GM23338 (cell line): ENCODE data around the gene NELFB. TPM values are rescaled to one million over a fixed set of nuclear protein-coding genes. Genes with fewer than 3 reads are reported as not detected.

Experiments
- ATAC-seq: fragments of 200-7000 bp; cut with Tn5 transposase; 3 replicates; pipeline ENCODE4 v1.9.1; 2020
- DNase-seq: peaks from one replicate; pipeline ENCODE4 v3.0.0-alpha.2; 2015; ENCODE audit warnings: low spot score
- H2AFZ ChIP-seq: fragments of 200-600 bp; sonication (generic); 2 replicates; pipeline ENCODE4 v1.8.0; 2016; ENCODE audit warnings: antibody characterized with exemption, mild to moderate bottlenecking, moderate library complexity
- H3F3A ChIP-seq: fragments of 200-600 bp; sonication (generic); replicated peaks from 2 replicates; pipeline ENCODE4 v1.8.0; 2017; ENCODE audit warnings: antibody characterized with exemption, mixed run types, low read depth
- H3K27ac ChIP-seq: fragments of 200-600 bp; sonication (generic); 2 replicates; pipeline ENCODE4 v1.6.1; 2016; ENCODE audit warnings: low read depth
- H3K27me3 ChIP-seq: fragments of 200-600 bp; sonication (generic); 2 replicates; pipeline ENCODE4 v1.8.0; 2016; ENCODE audit warnings: mild to moderate bottlenecking, mixed run types, moderate library complexity; ENCODE audit not compliant: insufficient read depth
- H3K36me3 ChIP-seq: fragments of 200-600 bp; sonication (generic); 2 replicates; pipeline ENCODE4 v1.8.0; 2016; ENCODE audit warnings: mild to moderate bottlenecking; ENCODE audit not compliant: insufficient read depth
- H3K4me1 ChIP-seq: fragments of 200-600 bp; sonication (generic); 2 replicates; pipeline ENCODE4 v1.8.0; 2016; ENCODE audit warnings: mild to moderate bottlenecking, moderate library complexity; ENCODE audit not compliant: insufficient read depth
- H3K4me2 ChIP-seq: fragments of 200-600 bp; sonication (generic); 2 replicates; pipeline ENCODE4 v1.7.1; 2017; ENCODE audit warnings: mixed run types
- H3K4me3 ChIP-seq: fragments of 200-600 bp; sonication (generic); 2 replicates; pipeline ENCODE4 v1.6.1; 2016; ENCODE audit warnings: mixed run types
- H3K79me2 ChIP-seq: fragments of 200-600 bp; sonication (generic); replicated peaks from 2 replicates; pipeline ENCODE4 v1.8.0; 2017; ENCODE audit warnings: mild to moderate bottlenecking; ENCODE audit not compliant: insufficient read depth
- H3K9me2 ChIP-seq: fragments of 200-600 bp; sonication (generic); 2 replicates; pipeline ENCODE4 v1.8.0; 2017; ENCODE audit not compliant: insufficient read depth
- H4K20me1 ChIP-seq: fragments of 200-600 bp; sonication (generic); replicated peaks from 2 replicates; pipeline ENCODE4 v1.8.0; 2017; ENCODE audit warnings: mild to moderate bottlenecking; ENCODE audit not compliant: insufficient read depth
- H3K27ac Mint-ChIP-seq: 2 replicates; pipeline ENCODE4 v1.8.0; 2020; ENCODE audit warnings: inconsistent platforms, mild to moderate bottlenecking, moderate library complexity, mixed read lengths
- H3K27me3 Mint-ChIP-seq: 3 replicates; pipeline ENCODE4 v1.8.0; 2022; ENCODE audit warnings: low read depth, mild to moderate bottlenecking, moderate library complexity, mixed read lengths, inconsistent platforms; ENCODE audit not compliant: insufficient read depth, poor library complexity
- H3K36me3 Mint-ChIP-seq: 3 replicates; pipeline ENCODE4 v1.8.0; 2021; ENCODE audit warnings: low read depth, mild to moderate bottlenecking, inconsistent platforms, moderate library complexity, mixed read lengths
- H3K4me1 Mint-ChIP-seq: 3 replicates; pipeline ENCODE4 v1.8.0; 2020; ENCODE audit warnings: mild to moderate bottlenecking, inconsistent platforms, mixed read lengths
- H3K4me3 Mint-ChIP-seq: 3 replicates; pipeline ENCODE4 v1.8.0; 2021; ENCODE audit warnings: moderate library complexity, mild to moderate bottlenecking, inconsistent platforms, mixed read lengths
- H3K9me3 Mint-ChIP-seq: 3 replicates; pipeline ENCODE4 v1.8.0; 2020; ENCODE audit warnings: moderate library complexity, mild to moderate bottlenecking, inconsistent platforms, mixed read lengths
- EZH2 ChIP-seq: fragments of 200-600 bp; sonication (generic); IDR thresholded peaks from one replicate; pipeline ENCODE4 v1.8.0; 2017; ENCODE audit warnings: antibody characterized with exemption, mild to moderate bottlenecking, low read depth; ENCODE audit not compliant: unreplicated experiment
- EZH2phosphoT487 ChIP-seq: fragments of 200-600 bp; sonication (generic); IDR thresholded peaks from one replicate; pipeline ENCODE4 v1.8.1; 2018; ENCODE audit warnings: antibody characterized with exemption; ENCODE audit not compliant: unreplicated experiment
- JUNB ChIP-seq: IDR thresholded peaks from one replicate; pipeline ENCODE4 v1.6.1; 2016; ENCODE audit warnings: antibody characterized with exemption; ENCODE audit not compliant: unreplicated experiment
- POLR2AphosphoS5 ChIP-seq: IDR thresholded peaks from 2 replicates; pipeline ENCODE4 v1.6.1; 2016; ENCODE audit warnings: antibody characterized with exemption, low read depth
- REST ChIP-seq: IDR thresholded peaks from one replicate; pipeline ENCODE4 v1.6.1; 2018; ENCODE audit warnings: antibody characterized with exemption; ENCODE audit not compliant: unreplicated experiment
- ZNF462 ChIP-seq: fragments of 250-450 bp; sonication (Bioruptor Pico); IDR thresholded peaks from 2 replicates; pipeline ENCODE4 v1.5.0; 2020; ENCODE audit warnings: mild to moderate bottlenecking, moderate library complexity
- polyA plus RNA-seq: library from polyadenylated mRNA; unstranded; fragments of >200 nt; fragmentation: Nextera tagmentation; extraction: Ambion mirVana; gene quantifications from 2 replicates; pipeline ENCODE4 v1.2.1, GENCODE V29; 2016
- total RNA-seq: library from RNA; depleted of rRNA; stranded (reverse); fragments of >200 nt; shearing (Covaris generic); gene quantifications from 2 replicates; pipeline ENCODE4 v1.2.3, GENCODE V29; 2014
- TF ChIP-seq, protein P1 (sequence below), 2 experiments: fragments of 200-600 bp in 1 of 2; sonication (generic) in 1 of 2; conservative IDR thresholded peaks; 2 replicates each; pipeline versions ENCODE4 v1.5.1 to v1.6.1; 2016 to 2017; ENCODE audit warnings: antibody characterized with exemption in 2 of 2, low read depth in 2 of 2, mild to moderate bottlenecking in 2 of 2, moderate library complexity in 1 of 2

NELFB gene
- total and polyA plus RNA-seq, 2 experiments from 2014 or later = 30.0 to 97.3 TPM

DNA sequence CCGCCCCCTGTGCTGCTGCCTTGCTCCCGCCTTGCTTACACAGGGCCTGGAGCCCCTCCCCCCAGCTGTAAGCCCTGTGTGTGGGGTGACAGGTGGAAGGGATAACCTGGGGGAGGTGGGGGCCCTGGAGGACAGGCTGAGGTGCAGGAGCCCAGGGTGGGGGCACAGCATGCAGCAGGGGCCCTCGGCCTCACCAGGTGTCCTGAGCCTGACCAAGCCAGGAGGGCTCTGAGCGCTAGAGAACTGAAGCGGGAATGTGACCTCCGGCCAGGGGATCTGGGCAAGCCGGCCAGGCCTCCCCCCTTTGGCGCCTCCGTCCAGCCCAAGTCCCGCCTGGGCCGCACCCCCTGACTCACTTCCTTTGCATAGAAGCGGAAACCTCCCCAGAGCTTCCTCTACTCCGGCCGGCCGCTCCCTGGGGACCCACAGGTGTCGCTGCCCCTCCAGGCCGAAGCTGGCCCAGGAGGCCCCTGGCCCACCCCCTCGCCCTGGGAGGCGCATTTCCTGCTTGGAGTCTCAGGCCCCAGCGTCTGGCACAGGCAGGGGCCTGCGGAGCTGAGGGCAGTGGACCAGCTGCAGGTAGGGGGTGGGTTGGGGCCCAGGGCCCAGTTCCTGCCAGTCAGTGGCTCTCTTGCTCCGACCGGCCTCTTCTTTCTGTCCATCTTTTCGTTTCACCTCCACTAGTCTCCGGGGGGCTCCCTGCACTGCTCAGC, 22.4 kb downstream of the NELFB start, which contains the start of gene TOR4A:
TOR4A (plus strand) TSS at position 398 of the 713 bp plus-strand sequence. CDS start 964 bp downstream, outside the sequence.
- ATAC-seq (peak; percentile 32), DNase-seq (peak; percentile 92)
- peak within 1 kb of the TSS; percentile 47; the same call in 1 of the 2 replicates for H2AFZ ChIP-seq
- Mint-ChIP-seq H3K36me3 (peaks cover 7% of the 10 kb centered on the region), H3K4me1 (peaks cover 36% of the 10 kb centered on the region), H3K4me3 (peak within 1 kb of the TSS; percentile 68), H3K9me3 (no peaks in the 10 kb centered on the region; the same call in 2 of the 3 replicates), H3K27me3 (peaks cover 34% of the 10 kb centered on the region), H3K27ac (peak within 1 kb of the TSS; percentile 97)
- peaks cover 12% of the 10 kb centered on the region for H3K4me1 ChIP-seq
- peaks cover 4% of the 10 kb centered on the region; the same call in 1 of the 2 replicates for H4K20me1 ChIP-seq
- no peaks in the 10 kb centered on the region for H3K36me3 ChIP-seq
- peak within 1 kb of the TSS; percentile 94 for H3K27ac ChIP-seq
- peak within 1 kb of the TSS; percentile 64 for H3K4me3 ChIP-seq
- no peaks in the 10 kb centered on the region for H3K79me2 ChIP-seq
- H3F3A ChIP-seq = peaks cover 15% of the 10 kb centered on the region; the same call in 1 of the 2 replicates
- peaks cover 11% of the 10 kb centered on the region for H3K27me3 ChIP-seq
- TF ChIP-seq POLR2AphosphoS5 (peak; percentile 62), JUNB (no peak), EZH2phosphoT487 (no peak)
- TF ChIP-seq, protein P1, sequence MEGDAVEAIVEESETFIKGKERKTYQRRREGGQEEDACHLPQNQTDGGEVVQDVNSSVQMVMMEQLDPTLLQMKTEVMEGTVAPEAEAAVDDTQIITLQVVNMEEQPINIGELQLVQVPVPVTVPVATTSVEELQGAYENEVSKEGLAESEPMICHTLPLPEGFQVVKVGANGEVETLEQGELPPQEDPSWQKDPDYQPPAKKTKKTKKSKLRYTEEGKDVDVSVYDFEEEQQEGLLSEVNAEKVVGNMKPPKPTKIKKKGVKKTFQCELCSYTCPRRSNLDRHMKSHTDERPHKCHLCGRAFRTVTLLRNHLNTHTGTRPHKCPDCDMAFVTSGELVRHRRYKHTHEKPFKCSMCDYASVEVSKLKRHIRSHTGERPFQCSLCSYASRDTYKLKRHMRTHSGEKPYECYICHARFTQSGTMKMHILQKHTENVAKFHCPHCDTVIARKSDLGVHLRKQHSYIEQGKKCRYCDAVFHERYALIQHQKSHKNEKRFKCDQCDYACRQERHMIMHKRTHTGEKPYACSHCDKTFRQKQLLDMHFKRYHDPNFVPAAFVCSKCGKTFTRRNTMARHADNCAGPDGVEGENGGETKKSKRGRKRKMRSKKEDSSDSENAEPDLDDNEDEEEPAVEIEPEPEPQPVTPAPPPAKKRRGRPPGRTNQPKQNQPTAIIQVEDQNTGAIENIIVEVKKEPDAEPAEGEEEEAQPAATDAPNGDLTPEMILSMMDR (conservative IDR thresholded peaks at IDR 0.05; ENCODE audit: low read depth in 2 of 2) = peak in 1 of 2 experiments; percentile 43; a peak in 2 of 4 replicates
- H3K9me2 ChIP-seq = no peaks in the 10 kb centered on the region
- peak within 1 kb of the TSS; percentile 88 for H3K4me2 ChIP-seq

DNA sequence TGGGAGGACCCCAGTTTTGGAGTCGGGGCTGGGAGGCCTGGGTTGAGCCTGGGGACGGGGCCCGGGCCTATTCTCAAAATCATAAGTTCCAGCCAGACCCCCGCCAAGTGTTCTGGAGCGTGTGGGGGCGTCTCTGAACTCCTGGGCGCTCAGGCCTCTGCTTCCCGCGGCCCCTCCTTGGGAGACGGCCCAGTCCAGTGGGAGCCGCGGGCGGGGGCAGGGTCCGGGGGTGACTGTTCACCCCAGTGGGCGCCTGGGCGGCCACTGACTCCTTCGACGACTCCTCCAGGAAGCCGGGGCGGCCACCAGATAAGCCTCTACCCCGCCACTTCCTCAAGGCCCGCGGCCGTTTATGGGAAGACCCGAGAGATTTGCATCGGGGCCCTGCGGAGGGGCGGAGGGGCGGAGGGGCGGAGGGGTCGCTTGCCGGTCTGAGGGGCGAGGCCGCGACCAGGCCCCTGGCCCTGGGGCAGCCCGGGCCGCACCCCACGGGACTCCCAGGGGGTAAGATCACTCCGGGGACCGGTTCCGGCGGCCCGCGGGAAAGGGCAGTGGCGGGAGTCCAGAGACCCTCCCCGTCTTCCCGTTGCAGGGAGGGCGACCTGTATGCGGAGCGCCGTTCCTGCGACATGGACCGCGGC, 23.1 kb downstream of the NELFB start:
- peaks cover 32% of the 10 kb centered on the region for H3K4me1 Mint-ChIP-seq
- H3K79me2 ChIP-seq = no peaks in the 10 kb centered on the region
- peaks cover 12% of the 10 kb centered on the region for H3K4me1 ChIP-seq
- H3K27ac Mint-ChIP-seq = 0 out of 2 replicates have a peak overlapping the region, but pooled peaks have one; percentile 67
- H3K4me2 ChIP-seq = peak overlapping the region; percentile 88
- peak overlapping the region; percentile 64 for H3K4me3 ChIP-seq
- H3F3A ChIP-seq = peaks cover 20% of the 10 kb centered on the region; the same call in 1 of the 2 replicates
- H2AFZ ChIP-seq = no peak overlapping the region
- DNase-seq (peak; percentile 69), ATAC-seq (peak; percentile 1)
- peaks cover 34% of the 10 kb centered on the region for H3K27me3 Mint-ChIP-seq
- 0 out of 2 replicates have a peak overlapping the region, but pooled peaks have one; percentile 94 for H3K27ac ChIP-seq
- no peaks in the 10 kb centered on the region for H3K36me3 ChIP-seq
- H3K36me3 Mint-ChIP-seq = peaks cover 7% of the 10 kb centered on the region
- no peaks in the 10 kb centered on the region; the same call in 2 of the 3 replicates for H3K9me3 Mint-ChIP-seq
- peaks cover 14% of the 10 kb centered on the region for H3K27me3 ChIP-seq
- peak overlapping the region; percentile 68 for H3K4me3 Mint-ChIP-seq
- peaks cover 8% of the 10 kb centered on the region; the same call in 1 of the 2 replicates for H4K20me1 ChIP-seq
- no peaks in the 10 kb centered on the region for H3K9me2 ChIP-seq
- TF ChIP-seq REST (no peak), ZNF462 (CRISPR knock-in tag) (no peak), EZH2 (no peak)
